G401 (cell line): ENCODE data around the gene SEPTIN6. TPM values are rescaled to one million over a fixed set of nuclear protein-coding genes. Genes with fewer than 3 reads are reported as not detected.

ENCODE experiments used
- DNase-seq: peaks from one replicate; pipeline ENCODE4 v3.0.0-alpha.2; 2015; ENCODE audit warnings: low spot score
- in situ Hi-C: cut with HindIII; loops from 2 replicates; pipeline ENCODE4 v1.10.0; 2016; ENCODE audit warnings: low sequenced_read_pairs, mixed read lengths
- total RNA-seq: library from RNA; depleted of rRNA; stranded (reverse); fragments of >200 nt; shearing (Covaris generic); gene quantifications from 2 replicates; pipeline ENCODE4 v1.2.3, GENCODE V29; 2014; rRNA removed

The SEPTIN6 gene
- 41.5 and 53.2 TPM in 2 replicates for total RNA-seq

GRCh38 chrX:119693040-119693995, at the start of gene SEPTIN6:
Gene SEPTIN6, minus strand, starts transcription at chrX:119693168. Its CDS starts 63 bp downstream, at chrX:119693105.
- DNase-seq = peak; percentile 72
- in situ Hi-C loops = no loop called here

GRCh38 chrX:119738742-119739141, 45.8 kb upstream of the SEPTIN6 start:
- peak; percentile 38 for DNase-seq
- in situ Hi-C loops = no loop called here

GRCh38 chrX:119736206-119736764, 43.3 kb upstream of the SEPTIN6 start:
- in situ Hi-C loops = no loop called here
- DNase-seq = no peak

GRCh38 chrX:119735467-119735866, 42.5 kb upstream of the SEPTIN6 start:
- in situ Hi-C loops = no loop called here
- DNase-seq = peak; percentile 7

GRCh38 chrX:119734897-119735339, 42.0 kb upstream of the SEPTIN6 start:
- in situ Hi-C loops = no loop called here
- peak; percentile 43 for DNase-seq

GRCh38 chrX:119729408-119730201, 36.6 kb upstream of the SEPTIN6 start:
- in situ Hi-C loops = no loop called here
- peak; percentile 52 for DNase-seq

GRCh38 chrX:119728487-119728886, 35.5 kb upstream of the SEPTIN6 start:
- DNase-seq = peak; percentile 25
- in situ Hi-C loops = no loop called here

GRCh38 chrX:119726900-119727555, 34.1 kb upstream of the SEPTIN6 start:
- in situ Hi-C loops = no loop called here
- no peak for DNase-seq

GRCh38 chrX:119721926-119722325, 29.0 kb upstream of the SEPTIN6 start:
- in situ Hi-C loops = no loop called here
- DNase-seq = no peak

- in situ Hi-C loops = no loop called here
- DNase-seq = no peak
Observed at GRCh38 chrX:119721487-119721886, 28.5 kb upstream of the SEPTIN6 start.

- in situ Hi-C loops = no loop called here
- DNase-seq = no peak
Observed at GRCh38 chrX:119709630-119710029, 16.7 kb upstream of the SEPTIN6 start.

- DNase-seq = no peak
- in situ Hi-C loops = no loop called here
Observed at GRCh38 chrX:119708936-119709335, 16.0 kb upstream of the SEPTIN6 start.

GRCh38 chrX:119706616-119707015, 13.6 kb upstream of the SEPTIN6 start:
- in situ Hi-C loops = no loop called here
- DNase-seq = no peak

GRCh38 chrX:119698845-119699244, 5.9 kb upstream of the SEPTIN6 start:
- in situ Hi-C loops = no loop called here
- peak; percentile 63 for DNase-seq

- in situ Hi-C loops = no loop called here
- DNase-seq = no peak
Observed at GRCh38 chrX:119696251-119696890, 3.4 kb upstream of the SEPTIN6 start.

- no peak for DNase-seq
Observed at GRCh38 chrX:119695535-119696050, 2.6 kb upstream of the SEPTIN6 start.

GRCh38 chrX:119694601-119695534, 1.9 kb upstream of the SEPTIN6 start:
- in situ Hi-C loops = no loop called here
- peak; percentile 10 for DNase-seq

More at GRCh38 chrX:119695535-119696050, 2.6 kb upstream of the SEPTIN6 start:
- in situ Hi-C loops = no loop called here
